Measurements from ENCODE around the gene CHMP4B.

DNA sequence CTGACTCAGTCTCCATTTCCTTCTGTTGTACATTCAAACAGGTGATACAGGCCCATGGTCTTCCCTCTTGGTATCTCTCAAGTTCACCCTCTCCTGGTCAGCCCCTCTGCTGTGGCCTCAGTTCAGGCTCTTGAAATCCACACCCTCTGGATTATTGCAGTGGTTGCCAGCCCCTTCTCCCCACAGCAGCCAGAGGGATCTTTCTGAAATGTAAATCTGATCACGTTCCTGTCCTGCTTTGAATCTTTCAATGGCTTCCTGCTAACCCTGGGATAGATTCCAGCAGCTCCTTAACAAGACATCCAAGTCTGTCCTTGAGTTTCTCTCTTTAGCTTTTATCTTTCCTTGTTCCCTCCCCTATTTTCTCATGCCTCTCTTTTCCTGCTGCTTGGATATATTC is 22.2 kb downstream of the CHMP4B start:
- TF ChIP-seq MYC (IDR thresholded peaks at IDR 0.05; ENCODE audit: low read depth, low read length) = no peak
- TF ChIP-seq CTCF (IDR thresholded peaks at IDR 0.05; ENCODE audit: low read depth, low read length) = no peak
- no peak for TF ChIP-seq POLR2A (IDR thresholded peaks at IDR 0.05; ENCODE audit: extremely low read depth, insufficient read length)
